Heart left ventricle (tissue), 16 donors: ENCODE data around the gene DIP2C. TPM values are rescaled to one million over a fixed set of nuclear protein-coding genes. Genes with fewer than 3 reads are reported as not detected.

Experiments used
- ATAC-seq, 4 donors: fragments of 200-7000 bp; cut with Tn5 transposase; one replicate each; pipeline ENCODE4 v1.9.1; 2020 to 2022; ENCODE audit warnings: moderate library complexity in 4 of 4, mild to moderate bottlenecking in 3 of 4, moderate number of reproducible peaks in 1 of 4
- DNase-seq, 5 donors: peaks; one replicate each; pipeline ENCODE4 v3.0.0-alpha.2; 2020
- H3K27ac ChIP-seq, 12 donors: fragments of 200-600 bp; sonication (generic) in 4 of 12; one replicate each; pipeline versions ENCODE4 v1.5.0 to v1.8.0; 2016 to 2022; ENCODE audit warnings: mild to moderate bottlenecking in 2 of 12
- H3K27me3 ChIP-seq, 9 donors: fragments of 200-600 bp; sonication (generic) in 2 of 9; one replicate each; pipeline versions ENCODE4 v1.5.1 to v1.8.0; 2016 to 2022; ENCODE audit warnings: mild to moderate bottlenecking in 3 of 9
- H3K36me3 ChIP-seq, 9 donors: fragments of 200-600 bp; sonication (generic) in 2 of 9; one replicate each; pipeline versions ENCODE4 v1.5.0 to v1.8.0; 2018 to 2022; ENCODE audit warnings: mild to moderate bottlenecking in 2 of 9
- H3K4me1 ChIP-seq, 12 donors: fragments of 200-600 bp; sonication (generic) in 4 of 12; one replicate each; pipeline versions ENCODE4 v1.5.0 to v1.8.0; 2016 to 2022; ENCODE audit warnings: mild to moderate bottlenecking in 3 of 12
- H3K4me3 ChIP-seq, 12 donors: fragments of 200-600 bp; sonication (generic) in 4 of 12; one replicate each; pipeline versions ENCODE4 v1.5.0 to v1.8.0; 2017 to 2022; ENCODE audit warnings: mild to moderate bottlenecking in 9 of 12, moderate library complexity in 4 of 12
- H3K9me3 ChIP-seq, 12 donors: fragments of 200-600 bp; sonication (generic) in 4 of 12; one replicate each; pipeline versions ENCODE4 v1.5.0 to v1.8.0; 2016 to 2022; ENCODE audit warnings: mild to moderate bottlenecking in 1 of 12
- CTCF ChIP-seq, 12 donors: fragments of 200-600 bp; sonication (generic) in 4 of 12; IDR thresholded peaks; one replicate each; pipeline versions ENCODE4 v1.5.0 to v1.8.0; 2018 to 2022; ENCODE audit warnings: antibody characterized with exemption in 12 of 12, mild to moderate bottlenecking in 5 of 12
- POLR2A ChIP-seq, 2 donors: fragments of 450-650 bp; IDR thresholded peaks; one replicate each; pipeline ENCODE4 v1.6.1; 2017; ENCODE audit warnings: antibody characterized with exemption in 2 of 2, mild to moderate bottlenecking in 2 of 2, moderate library complexity in 2 of 2
- WGBS, 4 donors: extraction: QIAGEN DNeasy Blood & Tissue Kit in 2 of 4; methylation state at CpG; one replicate each; pipeline versions ENCODE4 v1.1.5 to v1.1.7; 2013 to 2018; 5-methylcytosine and 5-hydroxymethylcytosine counted together
- intact Hi-C, 10 donors: fragments of 100-400 bp; cut with DNase I; formaldehyde crosslinking; loops; one replicate each; pipeline versions ENCODE4 v1.11.1 to v1.14.2; 2022
- polyA plus RNA-seq, 2 donors: library from polyadenylated mRNA; stranded (reverse); fragments of 200-250 nt; gene quantifications; one replicate each; pipeline ENCODE4 v1.2.3, GENCODE V29; 2013
- total RNA-seq, 9 donors: library from RNA; depleted of rRNA in 2 of 9; stranded (reverse); fragments of >200 nt in 2 of 9; fragmentation: NEBNext Ultra II Directional in 3 of 9; extraction: Animal tissue kit (Norgen Biotek cat#: 25700) in 3 of 9; gene quantifications; one replicate each; pipeline versions ENCODE4 v1.1.0 to v1.2.4, GENCODE V29; 2016 to 2023
- donor health status: ischemic (EF 13 %, LVEDD 7.1; RV severe dilation, severe dysfunction).
- donor health status: healthy with polysubstance abuse.
- donor health status: DM: no; HTN: yes; CAD: no.
- donor health status: DM: no; HTN: no; CAD: no.
- donor health status: ischemic (EF 25% LVEDD 6.9; RV normal size, moderate dysfunction).
- donor health status: ischemic (EF 25% LVEDD 5.7; RV mildly dilated, moderate dysfunction).
- donor health status: healthy.
- donor health status: DM: yes; HTN: yes; CAD: no.
- donor health status: ischemic (EF 35%, LVEDD 5.7; RV mildly dilated, moderate dysfunction).
- donor health status: nonischemic (EF 11% LVEDD 7.7; RV severe dilation, severe dysfunction).
- donor health status: DM: yes; HTN: yes; CAD: no.
- donor health status: PGD.
- donor health status: ischemic (EF 29% LVEDD 5.4; RV normal size, mild dysfunction).
- donor health status: nonischemic (EF 23%, LVEDD 6.1; RV moderate dilation, normal function).

Gene DIP2C
- total and polyA plus RNA-seq, 11 donors, result 7.4 to 43.1 (median 28.5) TPM

GRCh38 chr10:494149-494542 is 195.3 kb downstream of the DIP2C start:
- no peaks in the 10 kb centered on the region for H3K9me3 ChIP-seq
- intact Hi-C loops, result no loop called here
- no peaks in the 10 kb centered on the region for H3K27me3 ChIP-seq
- ATAC-seq (peak in 1 of 4 donors; percentile 13), DNase-seq (peak in 1 of 5 donors; percentile 30)
- peaks cover 0 to 55% (median 25%) of the 10 kb centered on the region in 12 donors for H3K4me1 ChIP-seq
- H3K36me3 ChIP-seq, result no peaks in the 10 kb centered on the region
- no peak overlapping the region for H3K4me3 ChIP-seq
- H3K27ac ChIP-seq, result peak overlapping the region in 1 of 12 donors; percentile 90
- WGBS, 4 donors, result 75 to 92% (median 81%) methylated on average over 5 of the region's 5 CpGs
- TF ChIP-seq POLR2A (IDR thresholded peaks at IDR 0.05) (no peak), CTCF (IDR thresholded peaks at IDR 0.05) (no peak)

GRCh38 chr10:493391-494148 is 195.9 kb downstream of the DIP2C start:
- no peaks in the 10 kb centered on the region for H3K27me3 ChIP-seq
- no peak for ATAC-seq
- H3K4me1 ChIP-seq, result peaks cover 0 to 56% (median 25%) of the 10 kb centered on the region in 12 donors
- peak overlapping the region in 1 of 12 donors; percentile 90 for H3K27ac ChIP-seq
- no peak overlapping the region for H3K4me3 ChIP-seq
- no peaks in the 10 kb centered on the region for H3K9me3 ChIP-seq
- H3K36me3 ChIP-seq, result no peaks in the 10 kb centered on the region
- 83 to 91% (median 85%) methylated on average over 21 of the region's 21 CpGs for WGBS, 4 donors
- DNase-seq, result peak in 2 of 5 donors; percentile 12 to 61
- TF ChIP-seq CTCF (IDR thresholded peaks at IDR 0.05), result no peak
- TF ChIP-seq POLR2A (IDR thresholded peaks at IDR 0.05), result no peak
- intact Hi-C loops, result no loop called here

GRCh38 chr10:492836-493235 is 196.6 kb downstream of the DIP2C start:
- H3K27me3 ChIP-seq, result no peaks in the 10 kb centered on the region
- 93 to 97% (median 95%) methylated on average over 10 of the region's 10 CpGs for WGBS, 4 donors
- no peak overlapping the region for H3K4me3 ChIP-seq
- intact Hi-C loops, result no loop called here
- H3K27ac ChIP-seq, result peak overlapping the region in 1 of 12 donors; percentile 90
- ATAC-seq (no peak), DNase-seq (no peak)
- H3K9me3 ChIP-seq, result no peaks in the 10 kb centered on the region
- H3K36me3 ChIP-seq, result no peaks in the 10 kb centered on the region
- TF ChIP-seq CTCF (IDR thresholded peaks at IDR 0.05), result no peak
- TF ChIP-seq POLR2A (IDR thresholded peaks at IDR 0.05), result no peak
- peaks cover 0 to 54% (median 25%) of the 10 kb centered on the region in 12 donors for H3K4me1 ChIP-seq

GRCh38 chr10:491667-492424 is 197.6 kb downstream of the DIP2C start:
- intact Hi-C loops, result loop anchor here in 1 of 10 donors (2.0 kb wide), 1 partner anchor 19 kb away; no protein-coding TSS in a partner anchor
- DNase-seq (no peak), ATAC-seq (no peak)
- Histone ChIP-seq H3K27me3 (no peaks in the 10 kb centered on the region), H3K4me1 (peaks cover 0 to 52% (median 25%) of the 10 kb centered on the region in 12 donors), H3K4me3 (peak overlapping the region in 1 of 12 donors; percentile 41), H3K27ac (peak overlapping the region in 9 of 12 donors; percentile 32 to 90 (median 56)), H3K36me3 (no peaks in the 10 kb centered on the region), H3K9me3 (no peaks in the 10 kb centered on the region)
- no peak for TF ChIP-seq CTCF (IDR thresholded peaks at IDR 0.05)
- TF ChIP-seq POLR2A (IDR thresholded peaks at IDR 0.05), result no peak
- WGBS, 4 donors, result 88 to 93% (median 92%) methylated on average over 12 to 16 of the region's 16 CpGs
